Measurements from ENCODE around the gene METTL16.

The METTL16 gene

DNA sequence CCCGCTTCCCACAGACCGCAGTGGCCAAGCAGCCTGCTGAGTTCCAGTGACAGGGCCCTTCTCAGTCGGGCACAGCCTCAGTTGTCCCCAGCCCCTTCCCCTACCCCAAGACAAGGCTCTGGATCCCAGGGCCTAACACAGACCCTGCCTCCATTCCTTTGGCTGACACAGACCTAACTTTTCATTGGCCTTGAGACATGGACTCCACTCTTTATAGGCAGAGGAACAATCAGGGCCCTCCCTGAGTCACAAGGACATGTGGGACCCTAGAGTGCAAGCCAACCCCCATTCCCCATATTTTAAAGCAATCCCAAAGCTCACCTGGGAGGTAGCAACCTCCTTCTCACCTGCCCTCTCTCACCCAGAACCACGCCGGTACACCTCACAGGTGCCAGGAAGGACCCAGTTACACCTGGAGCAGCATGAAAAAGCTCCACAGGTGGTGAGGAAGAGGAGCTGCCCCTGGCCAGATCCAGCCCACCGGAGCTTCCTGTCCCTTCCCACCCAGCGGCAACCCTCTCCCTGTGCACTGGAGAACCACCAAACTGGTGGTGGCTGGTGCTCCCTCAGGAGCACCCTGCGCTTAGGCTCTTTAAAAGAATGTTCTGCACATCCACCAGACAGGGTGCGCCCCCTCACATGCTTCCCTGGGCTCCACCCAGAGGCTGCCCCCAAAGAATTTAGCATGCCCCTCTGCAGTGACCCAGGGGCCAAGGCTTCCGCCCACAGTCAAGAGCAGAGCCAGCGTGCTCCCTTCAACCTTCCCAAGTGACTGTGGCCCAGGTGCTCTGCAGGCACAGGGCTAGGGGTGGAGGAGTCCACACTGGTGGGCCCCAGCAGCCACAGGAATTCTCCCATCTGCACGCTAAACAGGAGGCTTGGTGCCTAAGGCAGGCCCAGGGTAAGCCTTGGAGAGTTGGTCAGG, 114.2 kb downstream of the METTL16 start:
- TF ChIP-seq, protein P1, sequence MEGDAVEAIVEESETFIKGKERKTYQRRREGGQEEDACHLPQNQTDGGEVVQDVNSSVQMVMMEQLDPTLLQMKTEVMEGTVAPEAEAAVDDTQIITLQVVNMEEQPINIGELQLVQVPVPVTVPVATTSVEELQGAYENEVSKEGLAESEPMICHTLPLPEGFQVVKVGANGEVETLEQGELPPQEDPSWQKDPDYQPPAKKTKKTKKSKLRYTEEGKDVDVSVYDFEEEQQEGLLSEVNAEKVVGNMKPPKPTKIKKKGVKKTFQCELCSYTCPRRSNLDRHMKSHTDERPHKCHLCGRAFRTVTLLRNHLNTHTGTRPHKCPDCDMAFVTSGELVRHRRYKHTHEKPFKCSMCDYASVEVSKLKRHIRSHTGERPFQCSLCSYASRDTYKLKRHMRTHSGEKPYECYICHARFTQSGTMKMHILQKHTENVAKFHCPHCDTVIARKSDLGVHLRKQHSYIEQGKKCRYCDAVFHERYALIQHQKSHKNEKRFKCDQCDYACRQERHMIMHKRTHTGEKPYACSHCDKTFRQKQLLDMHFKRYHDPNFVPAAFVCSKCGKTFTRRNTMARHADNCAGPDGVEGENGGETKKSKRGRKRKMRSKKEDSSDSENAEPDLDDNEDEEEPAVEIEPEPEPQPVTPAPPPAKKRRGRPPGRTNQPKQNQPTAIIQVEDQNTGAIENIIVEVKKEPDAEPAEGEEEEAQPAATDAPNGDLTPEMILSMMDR (IDR thresholded peaks at IDR 0.05; ENCODE audit: low read depth, low read length) = no peak
- DNase-seq (ENCODE audit: low read depth, low spot score) = no peak
- no peak overlapping the region for H3K4me3 ChIP-seq (ENCODE audit: low read depth, low read length)
- in situ Hi-C loops (cut with HindIII; ENCODE audit: low sequenced_read_pairs) = no loop called here

DNA sequence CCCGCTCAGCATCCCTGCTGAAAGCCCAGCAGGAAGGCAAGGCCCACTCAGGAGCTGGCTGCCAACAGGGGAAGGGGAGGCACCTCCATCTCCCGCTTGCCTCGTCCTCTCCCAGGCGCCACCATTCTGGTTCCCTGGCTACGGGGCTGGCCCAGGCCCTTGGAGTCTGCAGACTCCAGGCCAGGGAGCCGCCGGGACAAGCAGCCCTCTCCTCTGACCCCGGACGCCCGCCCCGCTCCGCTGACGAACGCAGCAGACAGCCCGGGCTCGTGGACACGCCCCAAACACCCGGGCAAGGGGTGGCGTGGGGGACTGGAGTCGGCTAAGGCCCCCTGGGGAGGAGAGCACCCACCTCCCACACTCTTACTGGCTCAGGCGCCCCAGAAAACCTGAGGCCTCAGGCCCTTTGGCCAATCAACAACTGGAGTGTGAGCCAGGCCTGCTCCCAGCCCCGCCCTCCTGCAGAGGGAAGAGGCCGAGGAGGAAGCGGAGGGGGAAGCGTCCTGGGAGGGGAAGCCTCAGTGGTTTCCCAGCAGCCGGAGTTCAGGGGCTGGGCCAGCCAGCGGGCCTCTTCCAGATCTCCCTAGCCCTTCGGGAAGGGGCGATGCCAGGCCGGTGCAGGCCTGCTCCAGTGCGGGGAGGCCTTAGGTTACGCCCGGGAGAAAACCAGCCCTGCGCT, 115.0 kb downstream of the METTL16 start:
- DNase-seq (ENCODE audit: low read depth, low spot score) = peak; percentile 98
- in situ Hi-C loops (cut with HindIII; ENCODE audit: low sequenced_read_pairs) = no loop called here
- H3K4me3 ChIP-seq (ENCODE audit: low read depth, low read length) = peak overlapping the region; percentile 17
- TF ChIP-seq, protein P1 (IDR thresholded peaks at IDR 0.05; ENCODE audit: low read depth, low read length) = no peak

DNA sequence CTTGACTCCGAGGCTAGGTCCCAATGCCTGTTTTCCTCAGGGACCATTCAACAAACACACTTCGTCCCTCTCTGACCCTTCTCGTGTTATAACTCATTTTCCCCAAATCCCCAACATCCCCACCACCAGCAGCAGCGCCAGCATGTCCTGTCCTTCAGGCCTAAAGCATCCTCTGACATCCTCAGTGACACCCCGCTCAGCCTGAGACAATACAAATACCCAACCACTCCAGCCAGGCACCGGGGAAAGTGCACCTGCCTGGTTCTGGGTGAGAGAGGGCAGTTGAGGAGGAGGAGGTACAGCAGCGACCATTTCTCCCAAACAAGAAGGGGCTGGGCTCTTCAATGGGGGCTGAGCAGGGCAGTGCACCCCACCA, 115.5 kb downstream of the METTL16 start:
- in situ Hi-C loops (cut with HindIII; ENCODE audit: low sequenced_read_pairs) = no loop called here
- peak overlapping the region; percentile 17 for H3K4me3 ChIP-seq (ENCODE audit: low read depth, low read length)
- DNase-seq (ENCODE audit: low read depth, low spot score) = no peak
- TF ChIP-seq, protein P1 (IDR thresholded peaks at IDR 0.05; ENCODE audit: low read depth, low read length) = no peak

- in situ Hi-C loops (cut with HindIII; ENCODE audit: low sequenced_read_pairs) = no loop called here
- TF ChIP-seq, protein P1 (IDR thresholded peaks at IDR 0.05; ENCODE audit: low read depth, low read length) = no peak
- no peak for DNase-seq (ENCODE audit: low read depth, low spot score)
- H3K4me3 ChIP-seq (ENCODE audit: low read depth, low read length) = no peak overlapping the region
Measured at GRCh38 chr17:2395258-2396181, 116.2 kb downstream of the METTL16 start.

DNA sequence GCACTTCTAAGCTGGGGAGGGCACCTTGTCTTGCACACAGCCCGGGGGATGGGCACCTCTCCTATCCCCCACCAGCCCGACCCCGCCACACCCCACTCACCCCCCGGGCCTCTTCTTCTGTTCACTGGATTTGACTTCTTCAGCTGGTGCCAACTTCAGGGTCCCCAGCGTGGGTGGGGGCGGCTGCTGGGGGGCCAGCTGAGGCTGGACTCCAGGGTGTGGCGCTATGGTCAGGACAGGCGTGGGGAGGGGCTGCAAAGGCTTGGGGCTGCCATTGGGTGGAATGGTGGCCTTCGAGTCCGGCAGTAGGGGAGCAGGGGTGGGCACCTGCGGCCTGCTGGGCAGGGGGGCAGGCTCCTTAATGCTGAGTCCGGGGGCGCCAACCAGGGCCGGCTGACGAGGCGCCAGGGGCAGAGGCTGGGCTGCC, 116.9 kb downstream of the METTL16 start:
- TF ChIP-seq, protein P1 (IDR thresholded peaks at IDR 0.05; ENCODE audit: low read depth, low read length) = no peak
- H3K4me3 ChIP-seq (ENCODE audit: low read depth, low read length) = no peak overlapping the region
- DNase-seq (ENCODE audit: low read depth, low spot score) = no peak
- in situ Hi-C loops (cut with HindIII; ENCODE audit: low sequenced_read_pairs) = no loop called here
